HL-60/S4 (cell line): ENCODE data around the gene ACOT9.
"Not testable (repeated sequence)": the region's sequence is repeated elsewhere in the genome, so short reads cannot be mapped to it uniquely, and the experiment has no call there.

Experiments
- in situ Hi-C: fragments of 300-500 bp; cut with MboI; formaldehyde crosslinking; loops from 2 replicates; pipeline ENCODE4 v1.14.3; 2022; ENCODE audit warnings: low sequenced_read_pairs

Gene ACOT9

DNA sequence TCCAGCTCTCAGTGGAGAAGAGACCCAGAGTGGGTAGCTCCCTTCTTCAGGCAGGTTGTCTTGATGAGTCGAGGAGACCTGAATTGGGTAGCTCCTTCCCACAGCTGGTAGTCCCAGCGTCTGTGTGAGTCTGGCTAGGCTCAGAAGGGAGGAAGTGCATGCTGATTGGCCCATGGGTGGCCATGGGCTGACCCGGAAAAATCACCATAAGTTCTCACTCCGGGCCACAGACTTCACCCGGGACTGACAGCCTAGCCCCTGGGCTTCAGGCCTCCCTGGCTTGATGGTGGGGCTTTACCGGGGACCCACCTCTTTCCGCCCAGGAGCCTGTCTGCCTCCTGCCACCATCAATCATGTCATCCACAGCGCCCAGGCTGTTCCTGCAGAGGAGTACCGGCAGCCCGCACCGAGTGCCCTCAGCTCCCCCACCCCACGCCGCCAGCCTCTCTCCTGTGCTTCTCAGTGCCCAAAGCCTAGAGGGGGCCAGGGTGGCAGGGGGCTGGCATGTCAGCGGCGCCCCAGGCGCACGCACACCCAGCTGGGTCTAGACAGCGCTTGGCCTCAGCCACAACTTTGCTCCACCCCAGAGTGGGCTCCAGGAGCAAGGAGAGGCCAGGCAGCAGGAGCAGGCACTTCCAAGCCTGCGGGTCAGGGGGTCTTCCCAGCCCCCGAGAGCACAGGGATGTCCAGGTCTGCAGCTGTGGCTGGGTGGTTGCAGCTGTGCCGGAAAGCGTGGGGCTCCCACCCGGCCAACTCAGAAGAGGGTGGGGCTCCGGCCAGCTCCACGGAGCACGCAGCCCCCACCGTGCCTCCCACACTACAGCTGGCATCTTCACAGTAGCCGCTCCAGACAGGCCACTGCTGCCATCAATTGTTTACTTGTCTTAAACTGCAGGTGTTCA is 23.8 kb upstream of the ACOT9 start:
- in situ Hi-C loops, result no loop called here

DNA sequence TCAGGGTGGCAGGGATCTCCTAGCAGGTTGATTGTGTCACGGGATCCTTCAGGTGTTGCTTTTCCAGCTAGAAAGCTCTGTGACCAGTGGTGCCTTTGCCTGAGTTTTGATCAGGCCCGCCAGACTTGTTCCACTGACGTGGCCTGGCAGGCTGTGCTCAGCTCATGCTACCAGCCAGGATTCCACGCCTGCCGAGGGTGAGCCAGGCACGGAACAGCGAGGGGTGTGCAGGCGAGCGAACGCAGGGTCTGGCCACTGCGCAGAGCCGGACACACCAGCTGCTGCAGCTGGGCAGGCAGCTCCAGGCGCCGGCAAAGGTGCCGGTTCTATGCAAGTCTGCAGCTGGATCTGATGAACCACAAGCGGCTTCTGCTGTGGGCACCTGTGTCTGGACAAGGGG is 22.8 kb upstream of the ACOT9 start:
- in situ Hi-C loops, result no loop called here

DNA sequence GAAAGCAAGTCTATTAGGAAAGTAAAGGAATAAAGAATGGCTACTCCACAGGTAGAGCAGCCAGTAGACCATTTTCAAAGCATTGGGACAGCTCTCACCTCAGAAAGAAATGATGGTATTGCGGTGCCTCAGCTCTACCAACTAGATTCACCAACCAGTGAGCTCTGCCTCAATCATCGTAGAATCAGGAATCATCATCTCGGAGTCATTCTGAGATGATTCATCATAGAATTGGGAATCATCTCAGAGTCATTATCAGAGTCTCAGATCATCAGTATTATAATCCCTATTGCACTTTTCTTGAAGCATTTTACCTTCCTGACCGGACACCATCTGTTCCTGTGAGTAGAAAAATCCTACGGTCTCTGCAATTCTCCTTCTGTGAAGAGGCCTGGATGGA is 22.4 kb upstream of the ACOT9 start:
- in situ Hi-C loops, result no loop called here

DNA sequence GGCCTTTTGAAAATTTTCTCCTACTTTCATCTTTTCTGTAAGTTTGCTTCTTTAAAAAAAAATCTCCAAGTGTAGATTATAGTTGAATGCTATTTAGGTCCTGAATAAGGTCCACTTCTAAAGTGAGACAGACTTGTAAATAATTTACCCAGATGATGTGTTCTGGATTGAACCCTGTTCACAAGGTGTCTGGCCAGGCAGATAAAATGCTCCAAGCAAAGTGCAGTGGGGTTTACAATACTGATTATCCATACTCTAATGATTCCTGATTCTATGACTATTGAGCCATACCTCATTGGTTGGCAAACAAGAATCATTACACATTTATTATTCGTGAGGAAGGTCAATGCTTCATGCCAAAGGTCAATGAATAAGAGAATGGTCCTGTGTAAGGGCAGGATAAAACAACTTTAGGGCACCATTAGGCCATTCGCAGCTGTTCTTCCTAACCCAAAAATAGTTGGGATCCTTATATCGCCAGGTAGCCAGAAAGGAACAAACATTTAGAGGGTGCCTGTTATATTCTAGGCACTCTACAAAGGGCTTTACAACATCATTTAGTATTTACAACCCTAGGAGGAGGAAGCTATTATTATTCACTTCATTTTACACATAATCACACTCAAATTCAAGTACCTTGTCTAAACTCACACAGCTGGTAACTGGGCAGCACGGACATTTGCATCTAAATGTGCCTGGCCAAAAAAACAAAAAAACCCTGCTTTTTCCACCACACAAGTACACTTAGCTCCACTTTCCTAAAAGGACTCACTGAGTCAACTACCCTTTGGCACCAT is 21.3 kb upstream of the ACOT9 start:
- in situ Hi-C loops, result no loop called here

DNA sequence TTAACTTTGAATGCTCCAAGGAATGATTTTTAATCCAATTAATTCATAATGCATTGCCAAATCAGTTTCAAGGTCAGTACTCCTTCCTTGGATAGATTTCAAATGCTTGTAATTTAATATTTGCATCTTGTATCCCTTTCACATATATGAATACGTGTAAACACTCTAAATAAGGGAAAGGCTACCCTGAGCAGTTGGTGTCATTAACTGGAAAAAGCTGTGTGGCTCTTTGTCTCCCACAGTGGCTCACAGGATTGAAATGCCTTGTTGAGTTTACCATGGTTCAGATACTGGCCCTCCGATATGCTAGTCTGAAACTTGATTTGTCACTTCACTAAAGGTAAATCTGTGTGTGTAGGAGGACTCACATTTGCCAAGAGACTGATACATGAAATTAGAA is 16.7 kb upstream of the ACOT9 start:
- in situ Hi-C loops, result no loop called here

DNA sequence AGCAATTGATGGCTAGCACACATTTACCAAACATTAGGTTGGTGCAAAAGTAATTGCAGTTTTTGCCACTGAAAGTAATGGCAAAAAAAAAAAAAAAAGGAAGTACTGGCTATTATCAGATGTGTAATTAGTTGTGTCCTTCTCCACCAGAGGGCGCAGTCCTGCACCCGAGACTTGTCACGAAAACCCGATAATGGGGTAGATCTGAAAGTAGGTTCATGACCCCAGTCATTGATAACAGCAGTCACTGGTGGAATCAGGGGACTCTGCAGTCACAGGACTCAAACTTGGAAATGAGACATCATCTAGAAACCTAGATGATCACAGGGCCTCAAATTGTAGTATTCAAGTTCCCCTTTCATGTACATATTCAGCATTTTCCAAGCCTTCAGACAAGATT is 13.1 kb upstream of the ACOT9 start:
- in situ Hi-C loops, result no loop called here

DNA sequence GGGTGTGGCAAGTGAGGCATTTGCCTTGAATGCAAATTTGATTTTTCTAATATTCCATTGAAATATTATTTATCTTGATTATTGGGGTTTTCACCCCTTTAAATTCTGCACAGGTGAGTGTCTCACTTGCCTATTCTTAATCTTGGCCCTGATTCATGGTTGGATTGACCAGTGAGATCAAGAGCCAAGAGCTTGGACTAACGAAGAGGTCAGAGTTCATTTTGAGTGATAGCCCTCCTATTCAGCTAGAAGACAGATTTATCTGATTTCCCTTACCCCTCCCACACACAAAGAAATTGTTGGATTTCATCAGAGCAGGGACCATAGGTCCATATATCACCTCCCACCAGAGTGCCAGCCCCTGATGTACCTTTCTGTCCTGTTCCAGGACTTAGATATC is 11.6 kb upstream of the ACOT9 start:
- in situ Hi-C loops, result no loop called here

DNA sequence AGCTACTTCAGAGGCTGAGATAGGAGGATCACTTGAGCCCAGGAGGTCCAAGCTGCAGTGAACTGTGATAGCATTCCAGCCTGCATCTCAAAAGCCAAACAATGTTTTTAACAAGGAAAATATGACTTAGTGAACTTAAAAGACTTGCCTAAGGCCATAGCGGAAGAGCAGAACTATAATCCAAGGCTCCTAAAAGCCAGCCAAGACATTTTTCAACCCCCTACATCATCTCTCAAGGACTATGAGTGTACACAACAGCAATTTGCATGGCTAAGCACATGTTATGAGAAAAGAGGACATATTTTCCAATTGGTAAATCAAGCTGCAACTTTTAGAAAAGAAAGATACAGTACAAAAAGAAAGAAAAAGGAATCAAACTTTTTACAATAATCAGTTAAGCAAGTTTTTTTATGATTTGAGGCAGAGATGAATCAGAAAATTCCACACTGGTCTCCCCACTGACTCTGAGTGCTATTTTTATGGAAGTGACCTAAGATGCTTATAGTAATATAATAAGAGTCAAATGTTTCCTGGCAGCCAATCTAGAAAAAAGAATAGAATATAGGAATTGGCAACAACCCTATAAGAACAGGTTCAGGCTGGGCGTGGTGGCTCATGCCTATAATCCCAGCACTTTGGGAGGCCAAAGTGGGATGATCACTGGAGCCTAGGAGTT is 9.8 kb upstream of the ACOT9 start:
- in situ Hi-C loops, result no loop called here

DNA sequence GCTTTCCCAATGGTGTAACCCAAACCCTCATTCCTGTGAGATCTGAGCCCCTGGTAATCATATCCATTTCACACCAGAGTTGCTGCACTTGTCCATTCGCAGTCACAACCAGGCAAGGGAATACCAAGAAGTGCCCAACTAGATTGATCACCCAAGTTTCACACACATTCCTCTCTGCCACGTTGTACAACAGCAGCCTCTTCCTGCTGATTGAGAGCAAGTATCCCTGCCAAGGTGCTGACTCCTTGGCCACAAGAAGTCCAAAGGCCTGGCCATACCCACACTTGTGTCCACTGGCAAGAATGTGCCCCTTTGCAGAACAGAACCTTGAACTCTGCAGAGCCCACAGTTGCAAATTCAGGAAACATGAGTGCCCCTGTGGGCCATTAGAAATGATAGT is 6.5 kb upstream of the ACOT9 start:
- in situ Hi-C loops, result no loop called here

DNA sequence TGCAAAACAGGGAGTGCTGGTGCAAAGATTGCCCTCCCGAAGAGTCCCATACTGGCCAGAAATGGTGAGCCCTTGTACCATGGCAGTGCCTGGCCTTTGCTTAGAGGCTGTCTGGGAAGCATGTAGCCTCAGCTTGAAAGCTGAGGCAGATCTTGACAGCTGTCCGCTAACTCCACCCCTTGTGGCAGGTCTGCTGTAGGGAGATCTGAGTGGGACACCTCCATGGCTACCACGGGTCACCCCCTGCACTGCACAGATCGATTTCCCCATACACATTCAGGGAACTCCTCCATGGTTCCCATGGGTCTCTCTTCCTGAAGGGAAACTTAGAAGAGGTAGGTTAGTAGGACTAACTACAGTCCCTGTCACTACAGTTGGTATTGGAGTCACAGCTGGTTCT is 6.1 kb upstream of the ACOT9 start:
- in situ Hi-C loops, result no loop called here

DNA sequence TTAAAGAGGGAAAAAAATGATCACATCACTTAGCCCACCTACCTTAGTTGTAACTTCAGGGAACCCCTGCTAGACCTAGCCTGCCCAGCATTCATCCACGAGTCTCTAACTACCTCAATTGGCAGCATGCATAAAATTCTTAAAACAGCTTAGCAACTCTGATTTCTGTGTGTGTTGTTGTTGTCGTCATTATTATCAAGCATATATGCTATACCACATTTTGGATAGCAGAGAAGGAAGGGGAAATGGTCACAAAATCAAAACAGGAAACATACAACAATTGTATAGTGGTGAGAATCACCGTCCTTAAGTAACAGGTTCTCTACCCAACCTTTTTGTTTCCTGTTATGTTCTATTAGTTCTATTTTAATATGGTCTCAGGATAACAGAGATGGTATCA is 2.7 kb upstream of the ACOT9 start:
- in situ Hi-C loops, result no loop called here

DNA sequence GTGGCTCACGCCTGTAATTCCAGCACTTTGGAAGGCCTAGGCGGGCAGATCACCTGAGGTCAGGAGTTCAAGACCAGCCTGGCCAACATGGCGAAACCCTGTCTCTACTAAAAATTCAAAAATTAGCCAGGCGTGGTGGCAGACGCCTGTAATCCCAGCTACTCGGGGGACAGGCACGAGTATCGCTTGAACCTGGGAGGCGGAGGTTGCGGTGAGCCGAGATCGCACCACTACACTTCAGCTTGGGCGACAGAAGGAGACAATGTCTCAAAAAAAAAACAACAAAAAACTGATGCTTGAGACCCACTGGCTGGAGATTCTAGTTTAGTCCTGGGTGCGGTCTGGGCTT is 521 bp upstream of the ACOT9 start:
- in situ Hi-C loops, result not testable (repeated sequence)

DNA sequence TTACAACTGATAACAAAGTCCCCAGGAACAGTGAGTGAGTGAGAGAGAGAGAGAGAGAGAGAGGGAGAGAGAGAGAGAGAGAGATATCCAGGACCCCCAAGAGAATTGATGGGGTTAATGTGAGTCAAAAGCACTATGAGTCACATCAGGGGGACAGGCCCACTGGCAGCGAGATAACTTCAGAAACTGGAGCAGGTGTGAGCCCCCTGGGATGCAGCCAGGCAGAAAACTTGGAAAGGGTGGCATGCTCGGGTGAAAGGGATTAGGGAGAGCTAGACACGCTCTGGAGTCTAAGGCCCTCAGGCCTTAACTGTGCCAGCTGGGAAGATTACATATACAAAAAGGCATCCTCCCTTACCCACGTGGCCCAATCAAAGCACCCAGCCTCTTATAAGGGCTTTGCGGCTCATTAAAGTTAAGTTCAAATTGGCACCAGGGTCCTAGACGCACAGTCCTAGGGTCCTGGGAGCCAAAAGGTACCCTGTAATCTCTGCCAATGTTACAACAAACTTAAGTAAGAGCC is 841 bp downstream of the ACOT9 start:
- in situ Hi-C loops, result no loop called here

DNA sequence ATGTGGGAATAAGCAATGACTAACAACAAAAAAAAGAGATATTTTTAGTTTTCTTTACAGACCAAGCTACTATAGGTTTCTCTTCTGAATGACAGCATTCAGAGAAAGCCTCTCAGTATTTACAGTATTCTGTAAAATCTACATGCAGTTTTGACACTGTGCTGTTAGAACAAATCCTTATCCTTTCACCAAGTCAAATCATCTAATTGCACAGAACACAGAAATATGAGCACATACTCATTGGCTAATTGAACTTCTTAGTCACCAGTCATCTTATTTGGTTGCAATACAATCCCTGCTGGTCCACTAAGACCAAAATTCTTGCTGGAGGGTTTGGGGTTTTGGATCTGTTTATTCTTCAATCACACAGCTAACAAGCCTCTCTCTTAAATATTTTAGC is 5.7 kb downstream of the ACOT9 start:
- in situ Hi-C loops, result no loop called here

DNA sequence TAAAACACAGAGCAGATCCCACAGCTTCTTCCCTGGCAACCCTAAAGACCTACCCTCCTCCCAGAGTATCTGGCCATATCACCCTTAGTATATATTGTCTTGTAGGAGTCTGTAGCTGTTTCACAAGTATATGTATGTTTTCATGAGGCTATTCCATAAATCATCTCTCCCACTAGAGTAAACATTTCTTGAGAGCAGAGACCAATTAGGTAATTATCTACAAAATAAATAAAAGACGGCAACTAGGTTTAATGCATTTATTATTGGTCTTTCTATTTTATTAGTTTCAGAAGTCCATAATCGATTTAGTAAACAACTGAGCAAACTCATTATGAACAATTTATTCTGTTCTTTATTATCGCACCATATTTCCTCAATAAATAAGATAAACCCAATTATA is 7.0 kb downstream of the ACOT9 start:
- in situ Hi-C loops, result no loop called here

DNA sequence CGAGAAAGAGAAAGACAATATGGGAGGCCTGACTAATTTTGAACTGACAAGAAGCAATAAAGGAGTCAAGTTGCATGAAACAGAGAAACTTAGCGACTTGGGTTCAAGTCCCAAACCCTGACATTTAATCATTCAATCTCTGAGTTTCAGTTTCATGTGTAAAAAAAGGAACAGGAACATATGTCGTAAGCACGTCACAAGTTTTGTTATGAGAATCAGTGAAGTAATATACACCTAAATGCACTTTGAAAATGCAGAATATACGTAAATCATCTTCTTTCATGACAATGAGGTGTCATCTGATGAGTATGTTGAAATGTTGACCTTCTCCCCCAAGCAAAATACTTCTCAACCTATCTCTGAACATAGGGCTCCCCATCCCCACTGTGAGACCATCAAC is 10.4 kb downstream of the ACOT9 start:
- in situ Hi-C loops, result no loop called here

DNA sequence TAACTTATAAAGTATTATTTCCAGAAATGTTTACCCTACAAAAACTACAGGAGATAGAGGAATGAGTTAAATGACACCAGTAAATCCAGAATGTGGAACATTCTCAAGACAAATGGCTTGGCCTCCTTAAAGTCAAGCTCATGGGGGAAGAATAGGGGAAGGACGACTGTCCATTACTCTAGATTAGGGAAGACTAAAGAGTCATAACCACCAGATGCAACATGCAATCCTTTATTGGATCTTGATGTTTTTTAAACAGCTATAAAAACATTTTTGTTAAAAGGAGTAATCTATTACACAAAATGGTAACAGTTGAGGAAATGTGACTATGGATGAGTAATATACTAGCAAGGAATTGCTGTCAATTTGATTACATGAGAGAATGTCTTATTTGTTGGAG is 11.1 kb downstream of the ACOT9 start:
- in situ Hi-C loops, result no loop called here

DNA sequence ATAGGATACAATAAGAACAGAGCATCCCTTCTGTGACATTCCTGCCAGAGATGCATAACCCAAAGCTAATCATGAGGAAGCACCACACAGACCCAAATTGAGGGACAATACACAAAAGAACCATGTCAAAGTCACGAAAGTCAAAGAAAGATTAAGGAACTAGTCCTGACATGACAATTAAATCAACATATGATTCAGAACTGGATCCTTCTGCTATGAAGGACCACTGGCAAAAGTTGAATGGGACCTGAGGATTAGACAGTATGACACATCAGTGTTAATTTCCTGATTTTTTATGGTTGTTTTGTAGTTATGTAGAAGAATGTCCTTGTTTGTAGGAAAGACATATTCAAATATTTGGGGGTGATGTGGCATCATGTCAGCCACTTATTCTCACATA is 13.9 kb downstream of the ACOT9 start:
- in situ Hi-C loops, result no loop called here

DNA sequence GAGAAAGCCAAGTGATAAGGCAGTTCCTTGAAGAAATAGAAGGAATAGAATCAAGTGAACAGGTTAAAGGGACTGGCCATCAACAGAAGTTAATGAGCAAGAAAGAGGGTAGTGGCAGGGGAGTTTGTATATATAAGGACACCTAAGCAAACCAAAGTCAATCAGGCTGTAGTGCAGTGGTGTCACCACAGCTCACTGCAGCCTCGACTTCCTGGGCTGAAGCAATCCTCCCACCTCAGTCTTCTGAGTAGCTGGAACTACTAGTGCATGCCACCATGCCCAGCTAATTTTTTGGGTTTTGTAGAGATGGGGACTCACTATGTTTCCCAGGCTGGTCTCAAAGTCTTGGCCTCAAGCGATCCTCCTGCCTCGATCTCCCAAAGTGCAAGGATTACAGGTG is 15.9 kb downstream of the ACOT9 start:
- in situ Hi-C loops, result no loop called here

DNA sequence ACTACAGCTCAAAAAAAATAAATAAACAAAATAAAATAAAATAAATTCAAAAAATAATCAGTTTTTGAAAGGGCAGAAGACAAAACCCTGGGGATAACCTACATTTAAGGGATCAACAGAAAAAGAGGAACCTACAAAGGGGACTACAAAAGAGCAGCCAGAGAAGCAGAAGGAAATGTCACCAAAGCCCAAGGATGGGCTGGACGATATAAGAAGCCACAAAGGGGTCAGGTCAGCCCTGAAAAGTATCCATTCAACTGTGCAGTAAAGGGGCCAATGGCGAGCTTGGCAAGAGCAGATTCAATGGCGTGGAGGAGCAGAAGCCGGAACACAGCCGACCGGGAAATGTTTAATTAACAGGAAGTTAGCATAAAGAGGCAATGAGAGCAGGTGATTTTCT is 16.9 kb downstream of the ACOT9 start:
- in situ Hi-C loops, result no loop called here

DNA sequence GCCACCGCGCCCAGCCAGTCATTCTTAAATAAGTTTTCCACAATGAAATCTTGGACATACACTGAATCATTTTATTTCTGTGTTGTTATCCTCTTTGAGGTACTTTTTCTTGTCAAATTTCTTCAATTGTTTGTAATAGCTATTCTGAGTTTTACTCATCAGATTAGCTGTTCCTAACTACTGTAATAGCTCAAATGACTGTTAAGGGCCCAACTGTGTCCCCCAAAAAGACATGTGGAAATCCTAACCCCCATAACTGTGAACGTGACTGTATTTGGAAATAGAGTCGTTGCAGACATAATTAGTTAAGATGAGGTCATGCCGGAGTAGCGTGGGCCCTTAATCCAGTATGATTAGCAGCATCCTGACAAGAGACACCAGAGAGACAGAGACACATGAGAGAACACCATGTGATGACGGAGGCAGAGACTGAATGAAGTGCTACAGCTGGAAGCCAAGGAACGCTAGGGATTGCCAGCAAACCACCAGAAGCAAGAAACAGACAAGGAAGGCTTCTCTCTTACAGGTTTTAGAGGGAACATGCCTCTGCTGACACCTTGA is 22.9 kb downstream of the ACOT9 start:
- in situ Hi-C loops, result no loop called here
